Muscle of arm (tissue), 12 donors: ENCODE data around the gene MIGA2. TPM values are rescaled to one million over a fixed set of nuclear protein-coding genes. Genes with fewer than 3 reads are reported as not detected.

Experiments used
- DNase-seq: peaks from one replicate; pipeline ENCODE4 v3.0.0-alpha.2; 2013
- polyA plus RNA-seq, 12 donors: library from polyadenylated mRNA; unstranded; fragments of 120-200 nt; gene quantifications; one replicate each; pipeline ENCODE4 v1.2.1, GENCODE V29; 2013; ENCODE audit not compliant: insufficient read length in 12 of 12

The MIGA2 gene
- polyA plus RNA-seq, 12 donors = 9.6 to 21.6 (median 13.6) TPM; not detected in 1

GRCh38 chr9:129010267-129010975 is 26.0 kb upstream of the MIGA2 start:
- no peak for DNase-seq

- DNase-seq = no peak
Measured at GRCh38 chr9:129011170-129011569, 25.3 kb upstream of the MIGA2 start.

DNA sequence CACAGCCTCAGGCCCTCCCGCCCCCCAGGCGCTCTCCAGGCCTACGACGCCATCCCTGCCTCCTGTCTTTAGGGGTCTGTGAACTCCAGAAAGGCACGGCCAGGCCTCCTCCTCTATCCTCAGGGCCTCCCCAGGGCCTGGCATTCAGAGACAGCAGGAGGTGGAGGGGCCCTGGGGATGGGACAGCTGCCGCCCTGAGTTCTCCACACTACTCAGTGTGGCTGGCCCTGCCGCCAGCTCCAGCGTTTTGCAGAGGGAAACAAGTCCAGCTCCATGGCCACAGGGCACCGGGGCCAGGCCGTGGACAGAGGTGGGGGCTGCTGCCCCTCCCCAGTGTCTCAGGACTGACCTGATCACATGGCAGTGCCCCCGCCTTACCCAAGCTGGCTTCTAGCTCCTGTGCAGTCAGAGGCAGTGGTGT is 24.7 kb upstream of the MIGA2 start:
- no peak for DNase-seq

- DNase-seq = no peak
Measured at GRCh38 chr9:129012343-129012742, 24.1 kb upstream of the MIGA2 start.

DNA sequence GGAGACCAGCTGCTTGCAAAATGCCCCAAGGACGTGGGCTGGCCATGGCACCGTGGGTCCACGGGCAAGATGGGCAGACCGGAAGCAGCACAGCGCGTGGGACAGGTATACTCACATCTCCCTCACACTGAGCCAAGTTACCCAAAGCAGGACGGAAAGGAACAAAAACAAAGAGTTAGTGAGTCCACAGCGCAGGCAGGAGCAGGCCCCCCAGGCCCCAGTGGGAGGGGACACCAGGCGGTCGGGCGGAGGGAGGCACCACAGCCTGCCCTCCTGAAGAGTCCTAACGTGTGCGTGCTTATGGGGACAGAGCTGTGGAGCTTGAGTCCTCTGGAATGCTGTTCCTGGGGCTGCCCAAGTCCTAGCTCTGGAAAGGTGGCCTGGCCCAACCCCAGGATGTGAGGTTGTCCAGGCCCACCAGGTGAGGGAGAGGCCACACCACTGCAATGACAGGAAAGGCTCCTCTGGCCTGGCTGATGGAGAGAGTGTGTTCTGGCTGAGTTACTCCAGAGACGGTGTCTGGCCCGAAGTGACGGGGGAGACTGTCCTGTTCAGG is 23.5 kb upstream of the MIGA2 start:
- DNase-seq = no peak

- DNase-seq = no peak
Measured at GRCh38 chr9:129013674-129014073, 22.8 kb upstream of the MIGA2 start.

DNA sequence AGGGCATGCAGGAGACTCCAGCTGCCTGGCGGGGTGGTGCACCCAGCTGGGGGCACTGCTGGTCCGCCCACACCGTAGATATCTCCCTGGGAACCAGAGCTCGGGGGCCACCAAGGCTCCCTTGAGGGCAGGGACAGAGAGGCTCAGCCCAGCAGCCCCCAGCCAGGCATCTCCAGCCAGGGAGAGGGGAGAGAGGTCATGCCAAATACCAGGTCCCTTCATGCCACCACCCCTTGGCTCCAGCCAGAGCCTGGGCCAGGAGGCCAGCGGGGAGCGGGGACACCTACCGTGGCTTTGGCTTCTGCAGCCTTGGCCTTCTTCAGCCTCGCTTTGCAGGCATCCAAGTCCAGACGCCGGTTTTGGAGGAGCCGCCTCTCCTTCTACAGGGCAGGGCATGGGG is 22.3 kb upstream of the MIGA2 start:
- DNase-seq = no peak

- DNase-seq = no peak
Measured at GRCh38 chr9:129014608-129015007, 21.8 kb upstream of the MIGA2 start.

- no peak for DNase-seq
Measured at GRCh38 chr9:129021091-129021490, 15.3 kb upstream of the MIGA2 start.

GRCh38 chr9:129022037-129022436 is 14.4 kb upstream of the MIGA2 start:
- no peak for DNase-seq

- DNase-seq = peak; percentile 56
Measured at GRCh38 chr9:129023036-129023907, 13.2 kb upstream of the MIGA2 start.

DNA sequence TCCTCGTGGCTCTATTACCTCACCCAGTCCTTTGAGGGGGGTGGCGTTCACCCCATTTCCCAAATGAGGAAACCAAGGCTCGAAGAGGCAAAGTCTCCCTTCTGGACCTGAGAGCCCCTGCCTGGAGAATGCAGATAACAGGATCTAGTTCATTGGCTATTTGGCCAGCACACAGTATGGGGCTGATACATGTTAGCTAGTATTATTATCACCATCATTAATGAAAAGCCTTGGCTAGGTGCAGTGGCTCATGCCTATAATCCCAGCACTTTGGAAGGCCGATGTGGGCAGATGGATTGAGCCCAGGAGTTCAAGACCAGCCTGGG is 12.6 kb upstream of the MIGA2 start:
- no peak for DNase-seq

- DNase-seq = no peak
Measured at GRCh38 chr9:129026442-129027223, 9.8 kb upstream of the MIGA2 start.

DNA sequence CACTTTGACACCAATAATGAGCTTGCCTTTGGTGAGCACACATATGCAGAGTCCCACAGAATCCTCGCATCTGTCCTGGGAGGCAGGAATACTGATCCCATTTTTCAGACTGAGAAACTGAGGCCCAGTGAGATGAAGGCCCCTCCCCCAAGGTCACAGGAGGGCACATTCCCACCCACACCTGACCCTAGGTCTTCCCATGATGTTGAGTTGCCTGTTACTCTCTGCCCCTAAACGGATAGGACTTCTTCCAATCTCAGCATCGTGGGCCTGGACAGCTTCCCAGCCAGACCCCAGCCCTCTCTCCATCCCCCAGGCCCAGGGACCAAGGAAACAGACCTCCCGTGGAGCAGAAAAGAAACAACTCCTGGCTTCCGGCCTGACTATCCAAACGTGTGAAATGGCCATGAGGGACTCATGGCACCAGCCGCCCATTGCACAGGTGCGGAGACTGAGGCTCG is 9.2 kb upstream of the MIGA2 start:
- DNase-seq = no peak

DNA sequence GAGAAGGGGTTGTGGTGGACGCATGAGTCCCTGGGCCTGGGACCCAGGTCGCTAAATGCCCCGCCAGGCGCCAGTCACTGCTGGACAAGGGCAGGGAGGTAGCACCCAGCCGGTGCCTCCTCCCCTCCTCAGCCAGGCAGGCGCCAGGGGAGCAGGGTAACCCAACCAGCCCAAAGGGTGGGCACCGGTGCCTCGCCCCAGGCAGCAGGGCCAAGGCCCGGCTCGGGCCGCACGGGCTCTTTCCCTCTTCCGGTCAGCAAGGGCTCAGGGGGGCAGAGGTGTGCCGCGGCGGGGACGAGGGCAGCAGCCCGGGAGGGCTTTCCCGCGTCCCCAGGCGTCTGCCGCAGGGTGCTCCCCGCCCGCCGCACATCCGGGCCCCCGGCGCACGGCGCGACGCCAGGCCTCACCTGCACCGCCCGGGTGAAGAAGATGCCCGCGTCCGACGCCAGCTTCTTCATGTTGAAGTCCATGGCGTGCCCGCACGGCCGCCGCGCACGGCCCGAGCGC is 8.7 kb upstream of the MIGA2 start:
- DNase-seq = no peak

DNA sequence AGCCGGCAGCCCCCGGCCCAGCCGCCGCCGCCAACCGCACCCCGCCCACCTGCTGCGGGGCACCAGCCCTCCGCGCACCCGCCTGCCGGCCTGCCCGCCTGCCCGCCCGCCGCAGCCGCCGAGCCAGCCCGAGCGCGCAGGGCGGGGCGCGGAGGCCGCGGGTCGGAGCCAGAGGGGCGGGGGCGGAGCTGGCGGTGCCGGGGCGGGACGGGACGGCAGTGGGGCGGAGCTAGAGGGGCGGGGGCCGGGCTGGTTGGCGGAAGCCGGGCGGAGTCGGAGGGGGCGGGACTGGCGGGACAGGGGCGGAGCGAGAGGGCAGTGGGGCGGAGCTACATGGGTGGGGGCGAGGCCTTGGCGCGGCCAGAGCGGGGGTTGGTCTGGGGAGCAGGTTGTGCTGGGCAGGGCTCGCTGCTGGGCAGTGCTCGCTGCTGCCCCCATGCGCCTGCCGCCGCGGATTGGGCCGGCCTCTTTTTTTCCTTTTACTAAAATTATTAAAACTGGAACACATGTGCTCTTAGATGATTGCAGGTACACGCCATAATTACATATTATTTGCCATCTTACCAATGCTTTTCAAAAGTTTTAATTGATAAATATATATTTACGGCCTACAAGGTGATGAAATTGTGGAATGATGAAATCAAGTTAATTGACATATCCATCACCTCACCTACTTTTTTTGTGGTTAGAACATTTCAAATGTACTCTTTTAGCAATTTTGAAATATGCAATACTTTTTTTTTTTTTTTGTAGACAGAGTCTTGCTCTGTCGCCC is 8.0 kb upstream of the MIGA2 start, which contains the start of gene SH3GLB2:
TSS of gene SH3GLB2 (minus strand) at position 140 of the 775 bp plus-strand sequence. CDS start 177 bp downstream, outside the sequence.
- DNase-seq = peak; percentile 95

DNA sequence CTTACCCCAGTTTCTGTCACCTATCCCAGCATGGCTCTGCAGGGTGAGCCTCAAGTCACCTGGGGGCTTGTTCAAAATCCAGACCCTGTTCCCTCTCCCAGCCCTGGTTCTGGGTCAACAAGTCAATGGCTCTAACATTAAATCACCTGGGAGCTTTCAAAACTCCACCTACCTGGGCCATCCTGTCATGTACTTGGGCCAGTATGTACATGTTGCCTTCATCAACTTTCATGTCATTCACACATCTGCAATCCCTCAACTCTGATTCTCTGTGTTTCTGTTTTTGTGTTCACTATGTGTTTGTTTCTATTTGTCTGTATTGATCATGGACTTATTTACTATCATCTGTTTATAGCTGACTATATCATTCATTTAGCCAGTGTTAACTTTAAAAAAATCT is 6.2 kb upstream of the MIGA2 start:
- no peak for DNase-seq

DNA sequence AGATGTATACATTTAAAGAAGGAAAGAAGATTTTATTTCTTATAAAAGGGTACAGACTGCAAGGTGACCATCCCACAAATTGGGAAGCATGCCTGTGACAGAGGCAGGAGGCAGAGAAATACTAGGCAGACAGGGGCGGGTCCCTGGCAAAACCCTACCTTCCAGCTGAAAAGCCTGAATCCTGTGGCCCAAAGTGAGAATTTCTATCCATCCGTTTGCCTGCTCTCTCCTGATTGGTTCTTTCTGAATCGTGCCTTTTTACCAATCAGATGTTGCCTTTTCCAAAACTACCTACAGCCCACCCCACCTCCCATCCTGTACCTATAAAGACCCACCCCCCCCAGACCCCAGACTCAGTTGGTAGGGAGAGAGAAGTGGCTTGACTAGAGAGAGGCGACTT is 4.9 kb upstream of the MIGA2 start:
- DNase-seq = no peak

DNA sequence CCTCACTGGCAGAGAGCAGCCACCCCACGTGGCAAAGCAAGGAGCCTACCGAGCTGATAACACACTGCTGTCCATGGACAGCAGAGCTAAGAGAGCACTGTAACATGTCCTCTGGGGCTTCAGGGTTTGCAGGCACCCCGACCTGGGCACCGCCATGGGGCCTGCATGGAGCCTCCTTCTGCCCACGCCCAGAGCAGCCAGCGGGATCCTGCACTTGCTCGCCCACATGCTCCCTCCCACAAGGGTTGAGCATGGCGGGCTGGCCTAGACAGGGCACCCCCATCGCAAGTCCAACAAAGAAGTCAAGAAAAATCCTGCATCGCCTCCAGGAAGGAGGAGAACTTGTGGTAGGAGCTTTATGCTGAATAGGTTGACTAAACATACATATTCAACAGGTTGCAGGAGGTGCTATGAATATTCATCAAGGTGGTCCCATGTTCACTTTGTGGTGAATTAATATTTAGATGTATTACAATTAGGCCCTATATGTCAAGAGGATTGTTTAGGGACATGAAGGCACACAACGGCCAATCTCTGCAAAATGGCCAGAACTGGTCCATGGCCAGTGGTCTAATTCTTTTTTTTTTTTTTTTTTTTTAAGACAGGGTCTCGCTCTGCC is 3.8 kb upstream of the MIGA2 start:
- DNase-seq = no peak

- DNase-seq = no peak
Measured at GRCh38 chr9:129033216-129033615, 3.2 kb upstream of the MIGA2 start.
